Stimulated activated CD8-positive, alpha-beta memory T cell treated with anti-CD3 and anti-CD28 coated beads, Interleukin-12 subunit alpha, Interleukin-12 subunit beta, amount 100 ng/mL, for 1 hour (primary cell): ENCODE data around the gene CEBPE.

Experiments used
- DNase-seq: peaks from one replicate; pipeline ENCODE4 v3.0.0-alpha.2; 2020; ENCODE audit warnings: low read depth

Gene CEBPE

GRCh38 chr14:23076785-23077408 is 42.2 kb downstream of the CEBPE start:
- DNase-seq = no peak

- no peak for DNase-seq
Observed at GRCh38 chr14:23074906-23075305, 44.1 kb downstream of the CEBPE start.

DNA sequence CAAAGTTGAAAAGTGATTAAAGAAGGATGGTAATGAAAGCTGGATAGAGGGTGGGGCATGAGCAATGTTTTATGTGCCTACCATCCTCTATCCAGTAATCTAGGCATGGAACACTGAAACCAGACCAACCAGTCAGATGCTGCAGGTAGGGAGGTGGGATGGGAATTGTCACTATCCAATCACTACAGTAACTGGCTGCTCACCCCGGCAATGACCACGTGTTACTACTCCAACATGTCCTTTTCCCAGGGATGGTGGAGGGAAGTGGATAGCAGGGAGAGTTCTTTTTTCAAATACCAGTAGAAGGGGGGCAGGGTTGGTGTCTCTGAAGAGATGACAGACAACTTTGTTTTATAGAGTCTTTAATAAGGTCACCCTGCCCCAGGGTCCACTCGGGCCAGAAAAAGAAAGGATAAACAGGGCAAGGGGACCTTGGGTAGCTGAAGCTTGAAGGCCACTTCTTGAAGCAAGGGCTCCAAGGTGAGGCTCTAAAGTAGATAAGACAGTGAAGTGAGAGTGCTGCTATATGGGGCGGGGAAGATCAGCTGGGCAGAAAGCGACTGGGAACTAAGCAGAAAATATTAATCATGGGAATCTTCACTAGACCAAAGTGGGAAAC is 47.0 kb downstream of the CEBPE start:
- DNase-seq = no peak

DNA sequence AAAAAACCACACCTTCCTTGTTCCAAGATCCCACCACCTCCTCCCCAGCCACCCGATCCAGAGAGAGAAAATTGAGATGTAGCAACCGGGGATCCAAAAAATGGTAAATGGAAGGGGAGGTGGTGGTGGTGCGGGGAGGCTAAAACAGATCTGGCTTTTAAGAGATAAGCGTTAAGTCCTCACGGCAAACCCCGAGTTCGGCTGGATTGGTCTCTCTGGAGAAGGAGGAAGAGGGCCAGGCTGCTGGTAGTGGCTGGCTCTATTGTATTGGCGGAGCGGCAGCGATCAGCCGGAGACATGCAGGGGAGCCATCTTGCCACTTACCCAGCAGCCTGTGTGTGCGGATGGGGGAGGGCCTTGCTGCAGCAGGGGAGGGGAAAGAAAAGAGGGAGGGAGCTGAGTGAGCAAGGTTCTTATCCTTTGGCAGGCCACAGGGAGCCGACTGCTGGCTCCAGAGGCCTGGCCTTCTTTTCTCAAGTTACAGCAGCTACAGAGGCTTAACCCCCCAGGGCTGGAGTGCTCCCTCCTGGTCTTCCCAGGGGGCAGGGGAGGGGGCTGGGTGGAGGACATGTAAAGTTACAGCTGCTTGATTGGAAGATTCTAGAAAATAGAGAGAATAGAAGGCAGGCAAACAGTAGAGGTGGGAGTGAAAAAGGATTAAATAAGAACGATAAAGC is 47.7 kb downstream of the CEBPE start:
- peak; percentile 51 for DNase-seq

GRCh38 chr14:23070262-23071129 is 48.6 kb downstream of the CEBPE start:
- no peak for DNase-seq

DNA sequence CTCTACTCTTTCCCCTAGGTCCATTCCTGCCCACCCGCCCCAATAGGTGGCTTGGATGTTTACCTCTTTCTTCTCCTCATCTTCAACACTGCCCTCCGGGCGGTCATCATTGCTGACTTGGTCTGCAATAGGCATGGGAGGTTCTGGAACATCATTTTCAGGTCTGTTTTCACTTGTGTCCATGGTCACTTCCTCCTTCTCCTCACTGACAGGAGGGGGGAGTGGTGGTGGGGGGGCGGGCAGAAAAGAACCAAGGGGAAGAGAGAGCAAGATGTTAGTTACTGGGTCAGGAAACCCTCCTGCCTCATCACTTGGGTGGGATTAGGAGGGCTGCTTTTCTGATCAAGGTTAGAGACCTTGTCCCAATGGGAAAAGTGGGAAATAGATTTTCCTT is 49.6 kb downstream of the CEBPE start:
- DNase-seq = no peak

DNA sequence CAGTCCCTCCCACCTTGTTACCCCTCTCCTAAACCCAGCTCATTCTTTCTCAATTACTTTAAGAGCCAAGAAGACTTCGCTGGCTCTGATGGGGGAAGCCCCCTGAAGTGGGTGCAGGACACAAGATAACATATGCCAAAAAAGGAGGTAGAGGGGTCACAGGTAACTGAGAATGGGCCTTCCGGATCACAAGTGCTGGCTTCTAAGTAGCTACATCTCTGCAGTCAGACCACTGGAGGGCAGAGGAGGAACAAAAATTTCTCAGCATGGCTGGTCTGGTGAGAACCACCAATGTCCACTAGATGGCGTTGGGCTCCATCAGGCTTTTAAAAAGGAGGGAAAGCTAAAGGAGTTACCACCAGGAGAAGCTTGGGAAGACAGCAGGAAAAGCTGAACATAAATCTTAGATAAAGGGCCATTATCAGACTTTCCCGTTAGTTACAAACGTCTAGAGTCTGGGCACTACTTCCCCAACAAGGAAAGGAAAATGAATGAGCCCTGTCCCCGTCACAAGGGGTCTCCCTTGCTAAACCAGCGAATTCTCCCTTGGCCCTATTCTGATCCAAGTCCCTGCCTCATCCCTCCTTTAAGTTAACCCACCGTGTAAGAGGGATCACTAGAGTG is 50.2 kb downstream of the CEBPE start:
- peak; percentile 49 for DNase-seq

DNA sequence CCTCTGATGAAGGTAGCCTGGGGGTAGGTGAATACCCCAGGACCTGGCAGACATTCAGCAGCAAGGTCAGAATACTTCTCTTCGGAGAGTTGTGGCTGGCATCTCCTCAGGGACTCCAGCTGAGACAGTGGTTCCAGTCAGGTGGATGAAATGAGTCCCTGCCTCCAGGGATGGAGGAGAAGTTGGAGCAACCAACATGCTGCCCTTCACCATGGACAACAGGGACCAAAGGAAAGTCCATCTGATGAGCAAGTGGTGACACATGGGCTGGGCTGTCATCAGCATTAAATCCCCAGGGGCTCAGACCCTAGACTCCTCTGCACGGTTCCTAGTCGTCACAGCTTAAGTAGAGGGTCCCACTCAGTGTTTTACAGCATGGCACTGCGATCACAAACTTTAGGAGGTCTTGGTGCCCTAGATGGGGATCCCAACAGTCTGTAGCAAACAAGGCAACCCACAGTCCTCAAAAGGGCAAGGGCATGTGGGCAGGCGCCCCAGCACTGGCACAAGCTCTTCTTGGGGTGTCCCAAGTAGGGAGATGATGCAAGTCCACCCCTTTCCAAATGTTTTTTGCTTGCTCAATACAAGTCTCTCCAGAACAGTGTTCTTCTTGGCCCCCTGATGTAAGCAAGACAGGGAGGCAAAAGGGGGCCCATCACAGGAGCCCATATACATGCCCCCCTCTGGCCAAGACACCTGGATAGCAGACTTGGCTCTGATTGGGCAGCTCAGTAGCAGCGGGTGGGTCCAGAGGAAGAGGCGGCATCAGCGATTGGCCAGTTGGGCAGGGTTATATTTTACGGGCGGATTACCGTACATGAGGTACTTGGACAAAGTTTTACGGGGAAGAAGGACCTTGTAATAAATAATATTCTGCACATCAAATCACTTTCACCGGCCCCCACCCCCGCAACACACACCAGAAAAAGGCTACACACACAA is 50.9 kb downstream of the CEBPE start:
- no peak for DNase-seq
